HG02943 (cell line): ENCODE measurements around the gene TLR3.
"Not testable (repeated sequence)": the region's sequence is repeated elsewhere in the genome, so short reads cannot be mapped to it uniquely, and the experiment has no call there.

Experiments
- ATAC-seq: cut with Tn5 transposase; IDR thresholded peaks from one replicate; pipeline ENCODE4 v1.9.1; 2021; ENCODE audit warnings: mild to moderate bottlenecking, low read depth, moderate library complexity; ENCODE audit not compliant: unreplicated experiment

TLR3 gene

DNA sequence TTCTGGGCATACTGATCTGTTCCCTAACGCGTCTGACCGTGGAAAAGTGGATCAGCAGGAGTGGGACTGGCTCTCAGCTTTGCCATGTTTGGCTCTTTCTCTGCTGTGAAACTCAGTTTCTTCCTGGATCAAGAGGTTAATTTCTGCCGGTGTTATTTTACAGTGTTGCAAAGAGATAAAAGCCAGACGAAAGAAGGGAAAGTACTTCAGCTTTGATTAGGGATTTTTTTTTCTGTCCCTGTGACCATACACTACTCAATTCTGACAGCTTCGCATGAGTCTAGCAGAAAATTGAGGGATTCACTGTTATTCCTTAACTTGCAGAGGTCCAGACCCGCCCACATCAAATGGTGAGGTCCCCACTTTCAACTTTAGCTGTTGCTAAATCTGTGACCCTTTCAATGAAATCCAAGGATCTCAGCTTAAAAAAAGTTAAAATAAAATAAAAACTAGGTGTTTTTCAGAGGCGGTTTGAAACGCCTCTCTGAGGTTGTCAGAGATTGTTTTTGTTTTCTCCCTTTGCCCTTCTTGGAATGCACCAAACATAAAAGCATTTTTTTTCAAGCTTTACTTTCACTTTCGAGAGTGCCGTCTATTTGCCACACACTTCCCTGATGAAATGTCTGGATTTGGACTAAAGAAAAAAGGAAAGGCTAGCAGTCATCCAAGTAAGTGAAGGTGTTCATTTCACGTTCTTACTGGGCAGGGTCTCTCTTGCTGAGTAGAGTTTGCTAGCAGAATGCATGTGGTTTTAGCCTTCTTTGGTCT, at the start of gene TLR3:
TLR3 (plus strand) TSS at position 576 of the 768 bp plus-strand sequence. CDS start 7,464 bp downstream, outside the sequence.
- no peak for ATAC-seq

DNA sequence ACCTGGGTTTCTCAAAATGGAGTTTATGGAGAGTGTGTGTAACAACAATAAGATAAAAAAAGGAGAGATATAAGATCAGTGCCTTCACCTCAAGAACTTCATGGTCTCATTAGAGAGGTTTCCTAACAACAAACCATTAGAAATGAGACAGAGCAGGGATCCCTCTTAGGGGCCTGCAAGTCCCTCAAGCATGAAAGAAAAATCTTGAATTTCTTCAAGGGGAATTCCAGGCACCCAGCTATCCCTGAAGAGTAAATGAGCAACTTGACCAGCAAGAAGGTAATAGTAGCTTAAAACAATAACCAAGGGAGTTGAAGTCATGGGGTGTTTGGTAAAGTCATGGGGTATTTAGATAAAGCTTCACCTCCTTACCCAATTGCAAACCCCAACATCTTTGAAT, 49.7 kb upstream of the TLR3 start:
- ATAC-seq = no peak

DNA sequence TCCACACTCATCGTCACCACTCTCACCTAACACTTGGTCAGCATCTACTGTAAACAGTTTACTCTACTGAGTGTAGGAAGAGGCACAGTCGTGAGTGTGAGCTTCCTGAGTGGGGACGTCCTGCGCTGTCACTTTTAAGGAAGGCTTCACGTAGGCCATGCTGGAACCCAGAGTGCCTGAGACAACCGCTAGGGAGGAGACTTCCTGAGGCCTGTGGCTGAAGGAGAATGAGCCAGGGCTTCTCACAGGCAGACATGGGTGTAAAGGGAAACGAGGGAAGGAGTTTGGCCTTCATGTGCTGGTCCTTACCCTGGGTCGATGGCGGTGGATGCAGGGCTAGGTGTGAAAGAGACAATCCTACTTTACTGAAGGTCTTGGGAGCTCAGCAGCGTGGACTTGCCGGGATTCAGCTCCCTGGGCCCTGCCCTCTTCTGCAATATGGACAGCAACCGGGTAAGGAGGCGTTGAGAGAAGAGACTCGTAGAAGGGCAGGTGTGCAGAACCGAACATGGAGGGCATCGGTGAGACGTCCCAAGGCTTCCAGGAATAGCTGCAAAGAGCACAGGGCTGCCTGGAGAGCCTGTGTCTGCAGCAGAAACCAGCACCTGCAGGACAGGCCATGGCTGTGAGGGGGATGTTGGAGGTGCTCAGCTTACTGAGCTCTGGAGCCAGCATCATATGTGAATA, 48.7 kb upstream of the TLR3 start:
- ATAC-seq = no peak

DNA sequence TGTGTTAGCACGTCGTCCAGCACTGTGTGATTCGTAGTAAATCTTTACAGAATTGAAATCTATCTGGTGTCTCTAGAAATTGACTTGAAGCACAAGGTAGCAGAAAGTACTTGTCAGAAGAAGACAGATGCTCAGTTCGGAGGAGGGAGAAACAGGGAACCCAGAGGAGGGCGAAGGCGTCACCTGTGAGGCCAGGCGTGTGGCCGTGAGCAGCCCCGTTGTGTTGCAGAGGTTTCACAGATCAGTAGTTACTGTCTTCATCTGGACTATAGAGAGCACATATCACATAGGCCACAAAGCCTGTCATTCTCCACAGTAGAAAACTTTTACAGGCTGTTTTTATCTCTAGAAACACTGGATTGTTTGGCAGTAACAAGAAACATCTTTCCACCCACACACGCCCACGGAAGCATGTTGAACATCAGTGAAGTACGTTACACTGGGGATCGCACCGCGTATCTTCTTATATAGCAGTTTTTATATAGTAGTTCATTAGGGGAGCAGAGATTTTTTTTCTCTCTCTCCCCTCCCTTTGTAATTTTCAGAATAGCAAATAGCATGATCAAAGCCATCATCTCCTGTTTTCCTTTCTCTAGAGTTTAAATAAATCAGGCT, 48.1 kb upstream of the TLR3 start:
- no peak for ATAC-seq

DNA sequence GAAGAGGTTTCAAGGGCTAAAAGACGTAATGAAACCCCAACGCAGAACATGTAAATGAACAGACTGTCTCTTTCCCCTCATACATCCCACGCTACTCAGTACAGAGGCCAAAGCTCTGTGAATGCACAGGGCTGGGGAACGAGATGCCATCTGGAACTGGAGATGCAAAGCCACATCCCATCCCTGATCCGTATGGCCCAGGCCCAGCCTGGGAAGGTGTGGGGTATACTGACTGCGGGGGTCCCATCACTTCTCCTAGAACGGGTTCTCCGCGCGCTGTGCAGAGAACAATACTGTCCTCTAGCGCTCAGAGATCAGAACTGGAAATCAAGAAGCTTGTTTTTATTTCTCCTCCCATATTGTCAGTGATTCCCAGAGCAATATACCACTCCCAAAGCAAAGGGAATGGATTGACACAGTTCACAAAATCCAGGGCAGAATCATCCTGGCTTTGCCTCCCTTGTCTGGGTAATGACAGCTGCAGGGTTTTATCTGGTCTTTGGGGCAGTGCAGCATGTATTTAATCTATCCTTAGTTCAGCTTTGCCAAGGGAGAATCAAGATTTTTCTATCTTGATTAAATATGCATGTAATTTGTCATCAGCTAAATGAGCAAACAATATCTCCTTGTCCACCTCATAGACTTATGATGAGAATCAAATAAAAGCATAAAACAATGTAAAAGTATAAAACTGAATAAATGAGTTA, 47.3 kb upstream of the TLR3 start:
- no peak for ATAC-seq

DNA sequence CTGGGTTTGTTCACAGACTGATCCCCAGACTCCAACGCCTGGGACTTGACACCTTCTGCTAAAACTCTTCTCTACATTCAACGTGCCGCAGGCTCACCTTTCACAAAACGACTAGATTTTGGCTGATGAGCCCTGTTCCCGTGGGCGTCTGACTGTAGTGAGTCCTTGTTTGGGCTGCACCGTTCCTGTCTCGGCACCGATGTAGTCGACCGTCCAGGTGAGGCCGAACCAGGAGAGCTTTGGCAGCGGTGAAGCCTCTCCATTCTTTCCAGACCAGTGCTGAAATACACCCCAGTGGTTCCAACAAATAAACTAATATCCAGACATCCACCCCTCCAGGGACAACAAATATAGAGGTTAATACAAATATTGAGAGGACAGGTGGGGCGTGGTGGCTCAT, 45.0 kb upstream of the TLR3 start:
- no peak for ATAC-seq

DNA sequence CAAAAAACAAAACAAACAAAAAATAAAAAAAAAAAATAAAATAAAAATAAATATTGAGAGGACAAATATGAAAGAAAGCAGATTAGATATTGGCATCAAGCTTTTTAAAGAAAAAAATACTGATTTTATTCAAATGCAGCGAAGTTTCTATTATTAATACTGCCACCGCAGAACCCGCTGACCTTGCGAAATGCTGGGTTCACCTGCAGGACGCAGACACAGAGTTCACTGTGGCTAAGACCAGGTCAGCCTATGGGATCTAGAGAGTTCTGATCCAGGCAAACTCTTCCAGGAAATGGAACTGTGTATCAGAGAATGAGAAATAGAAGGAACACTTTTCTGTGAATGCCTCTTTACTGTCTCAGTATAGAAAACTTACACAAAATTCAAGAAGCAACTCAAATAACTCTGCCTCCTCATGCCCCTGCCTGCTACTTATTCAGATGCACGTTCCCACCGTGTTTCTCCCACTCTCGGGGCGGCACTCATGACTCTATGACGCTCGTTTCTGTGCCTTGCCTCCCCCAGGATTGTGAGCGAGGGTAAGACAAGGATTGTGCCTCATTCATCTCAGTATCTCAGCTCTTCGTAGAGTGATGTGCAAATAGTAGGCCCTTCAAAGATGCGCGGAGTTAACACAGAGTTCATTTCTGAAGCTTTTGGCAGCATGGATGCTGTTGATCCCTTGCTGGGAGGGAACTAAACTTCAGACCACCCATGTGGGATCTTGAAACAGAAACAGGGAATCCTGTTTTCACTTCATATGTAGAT, 44.1 kb upstream of the TLR3 start:
- ATAC-seq = no peak

DNA sequence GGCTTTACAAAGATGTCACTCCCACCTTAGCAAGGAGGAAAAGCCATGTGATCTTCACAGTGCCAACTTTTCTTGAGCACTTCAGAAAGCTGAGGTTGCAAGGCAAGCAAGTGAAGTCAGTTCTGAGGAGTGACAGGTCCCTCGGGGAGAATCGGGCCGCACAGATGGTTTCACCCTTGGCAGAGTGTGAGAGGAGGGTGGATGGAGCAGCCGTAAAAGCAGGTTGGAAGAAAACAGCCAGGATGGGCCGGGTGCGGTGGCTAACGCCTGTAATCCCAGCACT, 43.6 kb upstream of the TLR3 start:
- ATAC-seq = no peak

DNA sequence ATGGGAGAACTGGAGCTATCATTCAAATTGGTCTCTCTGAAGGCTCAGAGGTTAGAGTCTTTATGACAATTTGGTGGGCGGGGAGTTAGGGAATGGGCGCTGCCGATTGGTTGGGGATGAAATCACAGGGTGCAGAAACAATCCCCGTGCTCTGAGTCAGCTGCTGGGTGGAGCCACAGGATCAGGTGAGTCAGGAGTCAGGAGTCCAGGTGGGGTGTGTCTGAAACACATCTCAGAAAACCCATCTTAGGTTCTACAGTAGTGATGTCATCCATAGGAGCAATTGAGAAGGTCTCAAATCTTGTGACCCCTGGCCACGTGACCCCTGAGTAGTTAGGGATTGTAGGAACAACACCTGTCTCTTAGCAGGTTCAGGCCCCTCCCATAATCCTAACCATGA, 41.6 kb upstream of the TLR3 start:
- no peak for ATAC-seq

DNA sequence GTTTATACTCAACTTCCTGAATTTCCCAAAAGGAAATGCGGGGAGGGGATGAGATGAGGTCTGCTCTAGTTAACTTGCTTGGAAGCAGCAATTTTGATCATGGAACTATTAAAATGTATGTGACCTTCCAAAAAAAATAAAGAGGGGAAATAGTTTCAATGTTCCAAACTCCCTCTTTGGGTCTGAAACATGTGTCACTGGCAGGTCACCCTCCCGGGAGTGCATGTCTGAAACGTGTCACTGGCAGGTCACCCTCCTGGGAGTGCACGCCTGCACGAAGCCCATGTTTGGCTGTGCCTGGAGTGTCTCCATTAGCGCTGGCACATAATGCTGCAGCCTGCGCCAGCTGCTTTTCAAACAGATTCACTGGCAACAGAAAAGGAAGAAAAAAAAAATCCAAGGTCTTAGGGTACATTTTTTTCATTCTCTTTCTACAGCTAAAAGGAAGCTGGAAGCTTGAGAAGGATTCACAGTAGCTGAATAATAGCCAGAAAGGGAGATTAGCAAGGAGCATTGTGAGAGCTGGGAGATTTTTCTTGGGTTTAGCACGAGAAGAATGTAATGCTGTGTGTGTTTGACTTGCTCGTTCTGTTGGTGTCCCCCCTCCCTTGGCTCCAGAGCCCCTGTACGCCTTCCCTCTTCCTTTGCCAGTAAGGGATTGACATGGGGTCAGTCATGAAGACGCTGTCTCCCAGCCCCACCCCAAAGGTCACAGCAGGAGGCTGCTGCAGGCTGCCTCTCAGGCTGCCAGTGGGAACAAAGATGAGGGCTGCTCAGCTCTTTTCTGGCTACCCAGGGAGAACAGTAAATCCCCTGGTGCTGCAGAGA, 39.2 kb upstream of the TLR3 start:
- no peak for ATAC-seq

DNA sequence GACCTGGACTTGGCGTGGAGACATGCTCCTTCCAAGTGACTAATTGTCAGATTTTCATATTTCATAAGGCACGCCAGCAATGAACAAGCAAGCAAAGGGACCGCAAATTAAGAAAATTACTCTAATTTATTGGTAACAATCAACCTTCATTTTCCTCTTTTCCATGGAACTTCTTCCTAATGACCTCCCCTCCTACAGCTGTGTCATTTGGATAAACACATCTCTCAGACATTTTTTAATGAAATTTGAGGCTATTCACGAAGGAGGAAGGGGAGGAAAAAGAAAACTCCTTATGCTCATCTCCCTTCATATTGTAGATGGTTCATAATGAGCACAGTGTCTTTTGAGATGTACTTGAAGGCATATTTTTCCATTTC, 38.6 kb upstream of the TLR3 start:
- no peak for ATAC-seq

DNA sequence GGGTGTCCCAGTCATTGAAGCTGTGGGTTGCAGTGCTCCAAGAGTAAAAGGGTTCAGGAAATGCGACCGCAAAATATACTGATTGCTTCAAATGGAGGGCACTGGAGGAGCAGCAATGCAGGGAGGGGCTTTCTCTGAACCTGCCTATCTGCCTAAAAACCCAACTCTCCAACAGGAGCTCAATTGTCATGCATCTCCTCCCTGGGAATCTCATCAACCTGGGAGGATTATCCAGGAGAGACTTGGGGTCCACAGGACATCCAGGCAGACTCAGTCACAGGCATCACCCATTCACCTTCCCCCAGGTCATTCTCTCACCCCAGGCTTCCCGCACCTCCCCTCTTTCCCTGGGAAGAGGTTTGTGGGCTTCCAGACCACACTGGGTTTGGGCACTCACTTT, 38.2 kb upstream of the TLR3 start:
- ATAC-seq = no peak

DNA sequence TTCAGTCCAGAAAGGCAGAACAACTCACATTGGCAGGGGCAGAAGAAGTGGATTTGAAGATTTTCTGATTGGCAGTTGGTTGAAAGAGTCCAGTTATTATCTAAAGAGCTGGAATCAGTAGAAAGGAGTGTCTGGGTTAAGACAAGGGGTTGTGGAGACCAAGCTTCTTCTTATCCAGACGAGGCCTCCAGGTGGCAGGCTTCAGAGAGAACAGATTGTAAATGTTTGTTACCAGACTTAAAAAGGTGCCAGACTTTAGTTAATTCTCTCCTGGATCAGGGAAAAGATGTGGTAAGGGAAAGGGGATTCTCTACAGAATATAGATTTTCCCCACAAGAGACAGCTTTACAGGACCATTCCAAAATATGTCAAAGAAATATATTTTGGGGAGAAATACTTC, 36.7 kb upstream of the TLR3 start:
- ATAC-seq = no peak

DNA sequence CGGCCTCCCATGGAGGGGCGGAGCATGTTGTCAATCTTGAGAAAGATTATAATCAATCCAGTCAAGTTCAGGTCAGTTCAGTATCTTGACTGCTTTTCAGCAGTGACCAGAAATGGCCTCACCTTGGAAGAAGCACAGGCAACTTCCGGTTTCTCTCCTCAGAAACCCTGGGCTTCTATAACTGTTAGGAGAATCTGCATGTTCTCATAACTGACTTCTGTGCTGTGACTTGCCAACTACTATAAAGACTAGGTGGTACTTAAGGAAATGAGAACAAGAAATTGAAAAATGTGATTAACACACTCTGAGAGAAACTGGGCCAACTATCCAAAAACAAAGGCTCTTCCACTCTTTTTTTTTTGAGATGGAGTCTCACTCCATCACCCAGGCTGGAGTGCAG, 35.9 kb upstream of the TLR3 start:
- ATAC-seq = no peak

DNA sequence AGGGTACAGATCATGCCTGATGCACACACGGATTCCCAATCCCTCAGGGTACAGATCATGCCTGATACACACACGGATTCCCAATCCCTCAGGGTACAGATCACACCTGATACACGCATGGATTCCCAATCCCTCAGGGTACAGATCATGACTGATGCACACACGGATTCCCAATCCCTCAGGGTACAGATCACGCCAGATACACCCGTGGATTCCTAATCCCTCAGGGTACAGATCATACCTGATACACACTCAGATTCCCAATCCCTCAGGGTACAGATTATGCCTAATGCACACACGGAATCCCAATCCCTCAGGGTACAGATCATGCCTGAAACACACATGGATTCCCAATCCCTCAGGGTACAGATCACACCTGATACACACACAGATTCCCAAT, 34.3 kb upstream of the TLR3 start:
- not testable (repeated sequence) for ATAC-seq

DNA sequence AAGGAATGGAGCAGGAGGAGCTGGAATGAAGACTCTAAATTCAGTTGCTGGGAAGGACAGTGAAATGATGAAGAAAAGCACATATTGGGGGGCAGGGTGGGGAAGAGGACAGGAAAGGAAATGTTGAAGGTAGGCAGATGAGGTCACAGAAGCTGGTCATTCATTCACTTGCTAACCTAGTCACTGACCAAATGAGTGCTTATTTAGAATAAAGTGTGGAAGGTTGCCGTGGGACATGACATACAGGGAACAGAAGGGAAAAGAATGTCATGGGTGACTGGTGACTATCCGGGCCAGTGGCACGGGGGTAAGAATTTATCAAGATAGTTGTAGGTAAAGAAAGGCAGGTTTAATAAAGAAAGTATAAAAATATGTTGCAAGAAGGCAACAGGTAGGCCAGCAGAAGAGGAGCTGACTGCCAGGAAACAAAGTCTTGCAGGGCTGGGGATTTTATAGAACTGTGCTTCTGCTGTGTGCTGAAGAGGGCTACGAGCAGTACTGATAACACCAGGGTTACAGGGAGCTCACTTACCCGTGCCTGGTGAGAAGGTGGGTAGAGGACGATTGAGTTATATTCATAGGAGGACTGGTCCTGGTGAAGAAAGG, 31.9 kb upstream of the TLR3 start:
- ATAC-seq = no peak

DNA sequence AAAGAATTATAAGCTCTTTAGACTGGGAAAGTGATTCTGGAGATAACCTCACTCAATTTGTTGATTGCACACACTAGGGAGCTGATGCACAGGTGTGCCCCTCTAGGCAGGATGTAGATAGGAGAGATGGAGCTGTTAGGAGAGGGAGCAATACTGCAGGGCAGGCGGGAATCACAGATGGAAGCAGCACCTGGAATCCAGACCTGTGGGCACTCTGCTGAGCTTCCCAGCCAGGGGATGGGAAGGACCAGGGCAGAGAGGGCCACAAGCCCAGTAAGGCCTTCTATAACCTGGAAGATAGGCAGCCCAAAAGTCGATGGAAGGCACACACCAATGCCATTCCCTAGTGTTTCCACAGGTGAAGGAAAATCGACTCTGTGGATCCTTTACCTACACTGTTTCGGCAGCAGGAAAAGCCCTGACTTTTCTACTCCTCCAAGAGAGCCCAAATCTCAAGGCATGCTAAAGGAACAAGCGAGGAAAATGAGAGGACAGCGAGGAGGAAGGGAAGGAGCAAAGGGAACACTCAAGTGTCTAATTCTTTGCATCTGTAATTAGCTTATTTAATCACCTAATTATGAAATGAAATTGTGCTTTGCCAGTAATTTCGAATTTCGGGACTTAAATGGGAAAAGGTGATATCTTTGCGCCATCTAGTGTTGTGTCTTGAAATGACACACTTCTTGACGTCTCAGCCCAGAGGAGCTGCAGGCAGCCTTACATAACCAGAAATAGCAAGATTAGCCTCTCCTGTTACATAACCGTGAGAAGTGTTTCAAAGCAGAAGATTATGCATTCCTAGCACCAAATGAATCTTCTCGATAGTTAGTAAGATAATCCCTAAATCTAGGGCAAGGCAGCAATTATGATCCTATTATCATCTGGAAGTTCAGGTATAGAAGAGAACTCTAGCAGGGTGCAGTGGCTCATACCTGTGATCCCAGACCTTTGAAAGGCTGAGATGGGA, 31.0 kb upstream of the TLR3 start:
- ATAC-seq = no peak

DNA sequence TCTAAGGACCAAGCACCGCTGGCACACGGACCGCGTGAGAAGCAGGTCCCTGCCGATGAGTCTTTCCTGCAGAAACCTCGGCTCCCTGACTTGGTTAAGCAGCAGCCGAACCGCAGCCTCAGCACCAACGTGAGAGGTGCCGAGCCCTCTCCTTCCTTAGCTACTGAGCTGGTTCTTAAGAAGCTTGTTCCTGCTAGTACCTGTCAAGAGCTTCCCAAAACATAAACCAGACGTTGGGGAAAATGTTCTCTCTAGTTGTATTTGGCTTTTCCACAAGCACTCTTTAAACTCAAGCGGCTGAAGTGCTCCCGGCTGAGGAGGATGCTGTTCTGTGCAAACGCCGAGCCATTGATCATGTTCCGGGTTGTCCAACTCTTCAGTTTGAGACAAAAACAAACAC, 29.3 kb upstream of the TLR3 start:
- no peak for ATAC-seq
